Measurements from ENCODE around the gene OVCA2. TPM values are rescaled to one million over a fixed set of nuclear protein-coding genes. Genes with fewer than 3 reads are reported as not detected.

The OVCA2 gene
- total RNA-seq, 1 experiment from 2014 or later: 27.3 TPM

- Histone ChIP-seq H3K27me3 (ENCODE audit: insufficient read depth, low read length) (no peaks in the 10 kb centered on the region), H3K9me2 (ENCODE audit: insufficient read depth) (no peaks in the 10 kb centered on the region), H3K27ac (ENCODE audit: low read depth, low read length) (no peak overlapping the region), H4K20me1 (ENCODE audit: insufficient read depth) (no peaks in the 10 kb centered on the region), H2AFZ (ENCODE audit: low read depth, low read length, poor library complexity, severe bottlenecking) (no peak overlapping the region), H3K4me3 (replicated peaks in 1 of 2; ENCODE audit: low read depth in 1 of 2, low read length in 2 of 2) (no peak overlapping the region), H3K9ac (ENCODE audit: low read length) (no peak overlapping the region), H3K79me2 (ENCODE audit: insufficient read depth, low read length) (no peaks in the 10 kb centered on the region), H3K4me1 (ENCODE audit: control insufficient read depth in 1 of 2, insufficient read depth in 2 of 2, low read length in 2 of 2) (peaks cover 0 to 14% of the 10 kb centered on the region in 2 experiments; a peak in 1 of 4 replicates), H3K4me2 (ENCODE audit: low read length) (no peak overlapping the region), H3K9me3 (ENCODE audit: control insufficient read depth in 1 of 2, insufficient read depth in 1 of 2, low read depth in 1 of 2, low read length in 2 of 2) (no peaks in the 10 kb centered on the region), H3K36me3 (ENCODE audit: control insufficient read depth in 1 of 2, insufficient read depth in 2 of 2, low read length in 2 of 2) (no peaks in the 10 kb centered on the region)
- intact Hi-C loops (cut with micrococcal nuclease): no loop called here
- TF ChIP-seq ELF1 (IDR thresholded peaks at IDR 0.05; ENCODE audit: borderline replicate concordance, low read depth) (no peak), SRF (IDR thresholded peaks at IDR 0.05; ENCODE audit: low read depth) (no peak), ATF3 (IDR thresholded peaks at IDR 0.05) (no peak), ZBTB33 (IDR thresholded peaks at IDR 0.05; ENCODE audit: extremely low read depth, insufficient replicate concordance, low read length) (no peak), SP1 (IDR thresholded peaks at IDR 0.05; ENCODE audit: low read depth) (no peak), EZH2phosphoT487 (IDR thresholded peaks at IDR 0.05; ENCODE audit: borderline replicate concordance) (no peak), YY1 (IDR thresholded peaks at IDR 0.05; ENCODE audit: extremely low read depth, insufficient replicate concordance, low read depth, low read length) (no peak), REST (IDR thresholded peaks at IDR 0.05; ENCODE audit: low read depth) (no peak), EGR1 (IDR thresholded peaks at IDR 0.05; ENCODE audit: low read depth) (no peak), JUND (IDR thresholded peaks at IDR 0.05) (no peak), ZFX (IDR thresholded peaks at IDR 0.05) (no peak)
- ChIA-PET RAD21 (ENCODE audit: low non-redundant PET in 1 of 2, low total read pairs in 2 of 2, uncharacterized antibody in 2 of 2, unreplicated experiment in 2 of 2) (no interaction called here), POLR2A (no interaction called here), CTCF (interaction anchor here (0.8 to 1.4 kb wide), 2 partner anchors 13 to 173 kb away, joined by 3 to 4 read pairs; no protein-coding TSS in a partner anchor)
- no peak for DNase-seq (ENCODE audit: low read depth, low spot score)
- no peak for ATAC-seq
- no TSS peak for BruUV-seq (replicated peaks)
Observed at GRCh38 chr17:2071455-2072281, 29.8 kb downstream of the OVCA2 start.

Data from HCT116 (cell line).